ENCODE data around the gene IFT43. TPM values are rescaled to one million over a fixed set of nuclear protein-coding genes. Genes with fewer than 3 reads are reported as not detected.

Gene IFT43
- total RNA-seq, 1 experiment from 2014 or later: 20.3 TPM

- CTCF ChIA-PET: no interaction called here
- POLR2A ChIA-PET (ENCODE audit: low non-redundant PET): no interaction called here
- intact Hi-C loops (cut with micrococcal nuclease; ENCODE audit: unreplicated experiment): no loop called here
These were observed 128.1 kb downstream of the IFT43 start for GRCh38 chr14:76113691-76114090.

DNA sequence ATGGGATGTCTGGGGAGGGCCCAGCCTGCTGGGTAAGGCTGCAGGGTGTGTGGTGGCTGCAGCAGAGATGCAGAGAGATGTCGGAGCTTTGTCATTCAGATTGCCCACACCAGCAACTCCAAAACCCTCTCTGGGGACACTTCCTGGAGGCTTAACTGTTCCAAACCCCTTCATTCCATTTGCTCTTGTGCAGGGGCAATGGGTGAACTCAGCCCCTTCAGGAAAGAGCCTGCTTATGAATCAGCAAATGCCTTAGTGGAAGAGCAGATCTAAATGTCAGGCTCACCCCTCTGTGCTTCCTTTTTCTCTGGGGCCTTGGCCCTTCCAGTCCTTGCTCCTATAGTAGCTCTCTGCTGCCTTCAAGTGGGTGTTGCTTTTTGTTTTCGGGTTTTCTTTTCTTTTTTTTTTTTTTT, 129.5 kb downstream of the IFT43 start:
- no TSS peak for BruUV-seq (replicated peaks)
- POLR2A ChIA-PET (ENCODE audit: low non-redundant PET): no interaction called here
- TF ChIP-seq, protein P1, sequence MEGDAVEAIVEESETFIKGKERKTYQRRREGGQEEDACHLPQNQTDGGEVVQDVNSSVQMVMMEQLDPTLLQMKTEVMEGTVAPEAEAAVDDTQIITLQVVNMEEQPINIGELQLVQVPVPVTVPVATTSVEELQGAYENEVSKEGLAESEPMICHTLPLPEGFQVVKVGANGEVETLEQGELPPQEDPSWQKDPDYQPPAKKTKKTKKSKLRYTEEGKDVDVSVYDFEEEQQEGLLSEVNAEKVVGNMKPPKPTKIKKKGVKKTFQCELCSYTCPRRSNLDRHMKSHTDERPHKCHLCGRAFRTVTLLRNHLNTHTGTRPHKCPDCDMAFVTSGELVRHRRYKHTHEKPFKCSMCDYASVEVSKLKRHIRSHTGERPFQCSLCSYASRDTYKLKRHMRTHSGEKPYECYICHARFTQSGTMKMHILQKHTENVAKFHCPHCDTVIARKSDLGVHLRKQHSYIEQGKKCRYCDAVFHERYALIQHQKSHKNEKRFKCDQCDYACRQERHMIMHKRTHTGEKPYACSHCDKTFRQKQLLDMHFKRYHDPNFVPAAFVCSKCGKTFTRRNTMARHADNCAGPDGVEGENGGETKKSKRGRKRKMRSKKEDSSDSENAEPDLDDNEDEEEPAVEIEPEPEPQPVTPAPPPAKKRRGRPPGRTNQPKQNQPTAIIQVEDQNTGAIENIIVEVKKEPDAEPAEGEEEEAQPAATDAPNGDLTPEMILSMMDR (conservative IDR thresholded peaks at IDR 0.05; ENCODE audit: low read depth, low read length): 0 out of 2 replicates have a peak, but pooled peaks have one; percentile 17
- no peak for TF ChIP-seq EZH2 (IDR thresholded peaks at IDR 0.05; ENCODE audit: borderline replicate concordance, low read depth, low read length, poor library complexity, severe bottlenecking)
- H3K36me3 ChIP-seq (ENCODE audit: insufficient read depth, low read length, poor library complexity, severe bottlenecking): no peaks in the 10 kb centered on the region
- no peak overlapping the region for H3K27ac ChIP-seq (ENCODE audit: low read depth, low read length, poor library complexity, severe bottlenecking)
- no peak overlapping the region for H3K4me3 ChIP-seq (ENCODE audit: low read depth, low read length, poor library complexity, severe bottlenecking)
- no peaks in the 10 kb centered on the region for H3K9me3 ChIP-seq (ENCODE audit: low read depth, low read length, poor library complexity, severe bottlenecking)
- peaks cover 8% of the 10 kb centered on the region for H3K4me1 ChIP-seq (ENCODE audit: insufficient read depth, low read length, poor library complexity, severe bottlenecking)
- intact Hi-C loops (cut with micrococcal nuclease; ENCODE audit: unreplicated experiment): no loop called here
- DNase-seq (ENCODE audit: low spot score): no peak
- H3K27me3 ChIP-seq (replicated peaks; ENCODE audit: insufficient read depth, low read depth, low read length, poor library complexity): peaks cover 9% of the 10 kb centered on the region
- CTCF ChIA-PET: no interaction called here

More at GRCh38 chr14:76113691-76114090, 128.1 kb downstream of the IFT43 start:
- no TSS peak for BruUV-seq (replicated peaks)
- peaks cover 8% of the 10 kb centered on the region for H3K4me1 ChIP-seq (ENCODE audit: insufficient read depth, low read length, poor library complexity, severe bottlenecking)
- TF ChIP-seq, protein P1 (conservative IDR thresholded peaks at IDR 0.05; ENCODE audit: low read depth, low read length): no peak
- TF ChIP-seq EZH2 (IDR thresholded peaks at IDR 0.05; ENCODE audit: borderline replicate concordance, low read depth, low read length, poor library complexity, severe bottlenecking): no peak
- H3K36me3 ChIP-seq (ENCODE audit: insufficient read depth, low read length, poor library complexity, severe bottlenecking): no peaks in the 10 kb centered on the region
- H3K27ac ChIP-seq (ENCODE audit: low read depth, low read length, poor library complexity, severe bottlenecking): no peak overlapping the region
- H3K27me3 ChIP-seq (replicated peaks; ENCODE audit: insufficient read depth, low read depth, low read length, poor library complexity): peaks cover 9% of the 10 kb centered on the region
- DNase-seq (ENCODE audit: low spot score): no peak
- no peaks in the 10 kb centered on the region for H3K9me3 ChIP-seq (ENCODE audit: low read depth, low read length, poor library complexity, severe bottlenecking)
- no peak overlapping the region for H3K4me3 ChIP-seq (ENCODE audit: low read depth, low read length, poor library complexity, severe bottlenecking)

DNA sequence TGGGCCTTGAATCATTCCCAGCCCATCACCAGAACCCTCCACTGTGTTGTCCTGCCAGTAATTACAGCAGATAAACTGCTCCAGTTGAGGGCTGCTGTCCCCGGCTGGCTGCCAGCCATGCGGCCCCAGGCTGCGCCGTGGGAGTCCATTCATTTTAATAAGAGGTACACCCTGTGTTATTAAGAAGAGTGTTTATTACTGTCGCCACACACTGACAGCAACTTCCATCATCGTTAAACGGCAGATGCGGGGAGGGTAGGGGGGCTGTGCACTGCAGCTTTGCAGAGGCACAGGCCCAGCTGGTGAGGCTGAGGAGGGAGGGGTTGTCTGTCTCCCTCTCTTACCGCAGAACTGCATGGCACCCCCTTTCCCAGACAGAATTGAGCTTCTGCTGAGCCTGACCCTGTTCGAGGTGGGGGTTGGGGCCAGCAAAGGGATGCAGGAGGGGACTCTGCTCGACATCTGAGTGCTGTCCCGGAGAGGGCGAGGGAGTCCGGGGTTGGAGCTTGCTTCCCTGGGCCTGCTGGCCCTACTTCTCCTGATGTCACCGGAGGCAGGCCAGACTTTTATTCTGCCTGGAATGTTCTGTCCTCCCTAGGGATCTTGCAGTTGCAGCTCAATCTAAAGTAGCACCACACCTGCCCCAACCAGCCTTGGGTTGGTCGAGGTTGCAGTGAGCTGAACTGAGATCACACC, 132.4 kb downstream of the IFT43 start:
- no peaks in the 10 kb centered on the region for H3K36me3 ChIP-seq (ENCODE audit: insufficient read depth, low read length, poor library complexity, severe bottlenecking)
- H3K4me3 ChIP-seq (ENCODE audit: low read depth, low read length, poor library complexity, severe bottlenecking): no peak overlapping the region
- peaks cover 8% of the 10 kb centered on the region for H3K4me1 ChIP-seq (ENCODE audit: insufficient read depth, low read length, poor library complexity, severe bottlenecking)
- peak; percentile 64 for DNase-seq (ENCODE audit: low spot score)
- ChIA-PET CTCF (no interaction called here), POLR2A (ENCODE audit: low non-redundant PET) (no interaction called here)
- peaks cover 9% of the 10 kb centered on the region for H3K27me3 ChIP-seq (replicated peaks; ENCODE audit: insufficient read depth, low read depth, low read length, poor library complexity)
- intact Hi-C loops (cut with micrococcal nuclease; ENCODE audit: unreplicated experiment): no loop called here
- TF ChIP-seq EZH2 (IDR thresholded peaks at IDR 0.05; ENCODE audit: borderline replicate concordance, low read depth, low read length, poor library complexity, severe bottlenecking): no peak
- TF ChIP-seq, protein P1 (conservative IDR thresholded peaks at IDR 0.05; ENCODE audit: low read depth, low read length): no peak
- no peaks in the 10 kb centered on the region for H3K9me3 ChIP-seq (ENCODE audit: low read depth, low read length, poor library complexity, severe bottlenecking)
- no TSS peak for BruUV-seq (replicated peaks)
- H3K27ac ChIP-seq (ENCODE audit: low read depth, low read length, poor library complexity, severe bottlenecking): no peak overlapping the region
